ENCODE data around the gene USP15. TPM values are rescaled to one million over a fixed set of nuclear protein-coding genes. Genes with fewer than 3 reads are reported as not detected.

The USP15 gene
- total and polyA plus RNA-seq, 2 of the 4 experiments (the other 2 are of a cell fraction) = 28.5 to 49.6 TPM

DNA sequence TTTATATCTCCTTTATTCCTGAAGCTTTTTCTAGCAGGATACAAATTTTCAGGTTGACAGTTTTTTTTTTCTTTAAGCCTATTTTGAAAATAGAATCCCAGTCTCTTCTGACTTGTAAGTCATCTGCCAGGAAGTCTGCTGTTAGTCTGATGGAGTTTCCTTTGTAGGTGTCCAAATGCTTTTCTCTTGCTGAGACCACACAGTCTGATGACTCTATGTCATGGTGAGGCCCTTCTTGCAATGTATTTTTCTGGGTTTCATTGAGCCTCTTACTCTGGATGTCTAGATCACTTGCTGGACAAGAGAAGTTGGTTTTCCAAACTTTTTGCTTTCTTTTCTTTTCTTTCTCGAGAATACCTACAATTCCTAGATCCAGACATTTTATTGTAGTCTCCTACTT, 30.6 kb downstream of the USP15 start:
- Histone ChIP-seq H4K91ac (ENCODE audit: insufficient read depth, low read depth, low read length) (no peak overlapping the region), H3K23ac (ENCODE audit: low read depth, low read length) (0 out of 2 replicates have a peak overlapping the region, but pooled peaks have one; percentile 33), H3K4me3 (ENCODE audit: insufficient read depth, low read depth, low read length) (no peak overlapping the region), H3K27ac (ENCODE audit: insufficient read depth, low read length) (no peak overlapping the region), H3K9me3 (ENCODE audit: control insufficient read depth, insufficient read depth, low read length) (peaks cover 4% of the 10 kb centered on the region; the same call in 1 of the 2 replicates), H3K18ac (ENCODE audit: low read depth, low read length) (no peak overlapping the region), H3K79me1 (ENCODE audit: low read depth in 1 of 2, low read length in 2 of 2) (peaks cover 31 to 56% of the 10 kb centered on the region in 2 experiments), H3K36me3 (ENCODE audit: control insufficient read depth, insufficient read depth, low read length) (peaks cover under 1% of the 10 kb centered on the region), H2AK9ac (replicated peaks; ENCODE audit: low read depth, low read length, poor library complexity) (no peak overlapping the region), H4K20me1 (ENCODE audit: insufficient read depth, low read length) (peaks cover 49% of the 10 kb centered on the region), H3K9ac (ENCODE audit: low read depth, low read length) (no peak overlapping the region), H3K56ac (ENCODE audit: extremely low read depth, insufficient read depth, low read length) (no peak overlapping the region), H3K4me2 (ENCODE audit: low read depth, low read length) (no peak overlapping the region), H3K4me1 (ENCODE audit: control insufficient read depth, insufficient read depth, low read length) (peaks cover 3% of the 10 kb centered on the region), H4K8ac (ENCODE audit: low read depth in 2 of 2, low read length in 2 of 2) (no peak overlapping the region), H2AK5ac (ENCODE audit: low read depth, low read length) (no peak overlapping the region), H2BK15ac (ENCODE audit: low read depth, low read length) (no peak overlapping the region), H3K4ac (ENCODE audit: low read depth, low read length) (no peak overlapping the region), H3K27me3 (ENCODE audit: control insufficient read depth, insufficient read depth, low read length) (no peaks in the 10 kb centered on the region), H2AFZ (replicated peaks; ENCODE audit: low read length, poor library complexity) (no peak overlapping the region), H2BK20ac (ENCODE audit: low read depth, low read length) (no peak overlapping the region), H3K9me1 (ENCODE audit: insufficient read depth, low read length) (peaks cover 15% of the 10 kb centered on the region), H2BK120ac (ENCODE audit: low read depth, low read length) (no peak overlapping the region), H3K14ac (replicated peaks; ENCODE audit: low read depth, low read length) (no peak overlapping the region), H4K5ac (ENCODE audit: low read depth, low read length) (no peak overlapping the region), H2BK5ac (ENCODE audit: low read depth, low read length, poor library complexity, severe bottlenecking) (no peak overlapping the region)
- in situ Hi-C loops (cut with MboI; ENCODE audit: low sequenced_read_pairs) = no loop called here
- TF ChIP-seq RAD21 (IDR thresholded peaks at IDR 0.05; ENCODE audit: low read length) = no peak
- TF ChIP-seq ELK1 (IDR thresholded peaks at IDR 0.05; ENCODE audit: borderline replicate concordance, low read depth, low read length) = no peak
- TF ChIP-seq FOS (IDR thresholded peaks at IDR 0.05; ENCODE audit: low read depth, low read length) = no peak
- no peak for TF ChIP-seq MAZ (IDR thresholded peaks at IDR 0.05; ENCODE audit: borderline replicate concordance, low read depth, low read length)
- TF ChIP-seq CEBPB (IDR thresholded peaks at IDR 0.05; ENCODE audit: low read depth, low read length) = no peak
- no peak for TF ChIP-seq MAFK (IDR thresholded peaks at IDR 0.05; ENCODE audit: low read depth, low read length)
- TF ChIP-seq CHD1 (IDR thresholded peaks at IDR 0.05; ENCODE audit: low read depth, low read length) = no peak
- TF ChIP-seq RFX5 (IDR thresholded peaks at IDR 0.05; ENCODE audit: low read depth, low read length) = no peak
- TF ChIP-seq, protein P1, sequence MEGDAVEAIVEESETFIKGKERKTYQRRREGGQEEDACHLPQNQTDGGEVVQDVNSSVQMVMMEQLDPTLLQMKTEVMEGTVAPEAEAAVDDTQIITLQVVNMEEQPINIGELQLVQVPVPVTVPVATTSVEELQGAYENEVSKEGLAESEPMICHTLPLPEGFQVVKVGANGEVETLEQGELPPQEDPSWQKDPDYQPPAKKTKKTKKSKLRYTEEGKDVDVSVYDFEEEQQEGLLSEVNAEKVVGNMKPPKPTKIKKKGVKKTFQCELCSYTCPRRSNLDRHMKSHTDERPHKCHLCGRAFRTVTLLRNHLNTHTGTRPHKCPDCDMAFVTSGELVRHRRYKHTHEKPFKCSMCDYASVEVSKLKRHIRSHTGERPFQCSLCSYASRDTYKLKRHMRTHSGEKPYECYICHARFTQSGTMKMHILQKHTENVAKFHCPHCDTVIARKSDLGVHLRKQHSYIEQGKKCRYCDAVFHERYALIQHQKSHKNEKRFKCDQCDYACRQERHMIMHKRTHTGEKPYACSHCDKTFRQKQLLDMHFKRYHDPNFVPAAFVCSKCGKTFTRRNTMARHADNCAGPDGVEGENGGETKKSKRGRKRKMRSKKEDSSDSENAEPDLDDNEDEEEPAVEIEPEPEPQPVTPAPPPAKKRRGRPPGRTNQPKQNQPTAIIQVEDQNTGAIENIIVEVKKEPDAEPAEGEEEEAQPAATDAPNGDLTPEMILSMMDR (conservative IDR thresholded peaks at IDR 0.05; ENCODE audit: low read depth, low read length) = no peak
- TF ChIP-seq BHLHE40 (IDR thresholded peaks at IDR 0.05; ENCODE audit: low read depth, low read length) = no peak
- TF ChIP-seq RCOR1 (IDR thresholded peaks at IDR 0.05; ENCODE audit: insufficient replicate concordance, low read length) = no peak
- no peak for TF ChIP-seq POLR2A (IDR thresholded peaks at IDR 0.05; ENCODE audit: low read depth, low read length)
- POLR2A ChIA-PET (ENCODE audit: unreplicated experiment) = no interaction called here
- CTCF ChIA-PET = no interaction called here
- WGBS, 2 experiments (ENCODE audit: extremely low coverage in 2 of 2, insufficient read length in 1 of 2) = no CpG with 5 or more reads among the region's 1 CpG
- ATAC-seq (ENCODE audit: low read depth) (no peak), DNase-seq (no peak)
- no TSS peak for BruUV-seq (replicated peaks)
- dilution Hi-C loops (cut with HindIII; ENCODE audit: low sequenced_read_pairs, unreplicated experiment) = no loop called here
- intact Hi-C loops (cut with micrococcal nuclease) = no loop called here

Measured in IMR-90 (cell line).